Large intestine (tissue), 3 donors: ENCODE data around the gene BCAR1. TPM values are rescaled to one million over a fixed set of nuclear protein-coding genes. Genes with fewer than 3 reads are reported as not detected.

ENCODE experiments used
- DNase-seq, 2 donors: peaks; one replicate each; pipeline versions ENCODE4 v3.0.0 to v3.0.0-alpha.2; 2013
- H3K27ac ChIP-seq: one replicate; pipeline ENCODE4 v1.5.1; 2013; ENCODE audit warnings: low read length
- H3K27me3 ChIP-seq: 2 replicates; pipeline ENCODE4 v1.6.1; 2013; ENCODE audit warnings: low read length; ENCODE audit not compliant: control insufficient read depth, insufficient read depth
- H3K36me3 ChIP-seq: 2 replicates; pipeline ENCODE4 v1.6.1; 2013; ENCODE audit warnings: low read length; ENCODE audit not compliant: control insufficient read depth, insufficient read depth
- H3K4me1 ChIP-seq: one replicate; pipeline ENCODE4 v1.6.1; 2013; ENCODE audit warnings: low read length; ENCODE audit not compliant: control insufficient read depth, insufficient read depth
- H3K4me3 ChIP-seq: one replicate; pipeline ENCODE4 v1.5.1; 2013; ENCODE audit warnings: low read length
- H3K9me3 ChIP-seq: one replicate; pipeline ENCODE4 v1.6.1; 2013; ENCODE audit warnings: mild to moderate bottlenecking, low read depth, low read length, moderate library complexity; ENCODE audit not compliant: control insufficient read depth
- WGBS: methylation state at CpG from one replicate; pipeline ENCODE4 v1.1.5; 2013; ENCODE audit warnings: low lambda C conversion rate; ENCODE audit not compliant: insufficient coverage; 5-methylcytosine and 5-hydroxymethylcytosine counted together
- polyA plus RNA-seq: library from polyadenylated mRNA; unstranded; fragments of 120-200 nt; gene quantifications from one replicate; pipeline ENCODE4 v1.2.1, GENCODE V29; 2013

BCAR1 gene
- polyA plus RNA-seq, 1 donor: 58.6 TPM

DNA sequence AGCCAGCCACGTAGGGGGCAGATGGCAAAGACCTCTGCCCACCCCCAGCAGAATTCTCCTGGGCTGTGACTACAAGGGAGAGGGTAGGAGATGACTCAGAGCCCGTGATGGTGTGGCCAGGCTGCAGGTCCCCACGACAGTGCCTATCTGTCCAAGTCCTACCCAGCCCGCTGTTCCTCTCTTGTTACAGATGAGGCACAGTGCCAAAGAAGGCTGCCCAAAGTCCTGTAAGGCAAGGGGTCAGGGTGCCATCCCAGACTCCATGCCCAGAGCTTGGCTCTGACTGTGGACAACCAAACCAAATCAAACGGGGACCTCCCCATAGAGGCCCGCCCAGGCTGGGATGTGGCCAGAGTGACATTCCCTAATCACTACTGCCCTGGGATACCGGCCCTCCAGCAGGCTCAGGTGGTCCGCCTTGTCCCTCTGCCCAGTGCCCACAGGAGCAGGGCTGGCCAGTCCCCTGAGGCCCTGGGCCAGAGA, 12.6 kb upstream of the BCAR1 start:
- DNase-seq: no peak
- no CpG with 5 or more reads among the region's 8 CpGs for WGBS
- Histone ChIP-seq H3K4me1 (peaks cover 50% of the 10 kb centered on the region), H3K27me3 (no peaks in the 10 kb centered on the region), H3K36me3 (peaks cover 10% of the 10 kb centered on the region), H3K9me3 (no peaks in the 10 kb centered on the region), H3K4me3 (peak overlapping the region; percentile 99), H3K27ac (peak overlapping the region; percentile 85)

DNA sequence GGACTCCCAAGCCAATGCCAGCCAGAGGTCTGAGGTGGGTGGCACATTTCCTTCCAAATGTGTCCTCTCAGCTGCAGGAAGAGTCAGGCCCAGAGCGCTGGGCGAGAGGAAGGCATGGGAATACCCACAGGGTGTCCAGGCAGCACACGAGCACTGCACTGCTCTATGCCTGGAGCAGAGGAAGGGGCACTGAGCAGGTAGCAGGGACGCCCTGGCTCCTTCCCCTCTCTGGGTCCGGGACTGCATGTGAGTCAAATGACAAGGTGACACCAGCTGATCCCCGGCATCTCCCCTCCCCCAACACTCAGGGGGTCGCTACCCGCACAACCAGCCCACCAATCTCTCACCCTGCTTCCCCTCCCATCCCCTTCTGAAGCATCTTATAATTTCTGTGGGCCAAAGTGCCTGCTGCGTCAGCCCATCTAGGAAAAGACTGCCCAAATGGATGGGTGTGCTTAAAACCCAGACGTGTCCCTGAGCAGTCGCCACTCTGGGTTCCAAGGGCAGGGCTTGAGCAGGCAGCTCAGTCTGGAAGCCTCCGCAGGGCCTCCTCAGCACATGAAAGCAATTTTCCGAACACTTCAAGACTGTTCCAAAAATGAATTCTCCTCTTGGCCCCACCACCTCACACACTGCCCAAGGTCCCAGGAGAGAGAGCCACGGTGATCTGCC, 12.0 kb upstream of the BCAR1 start:
- Histone ChIP-seq H3K9me3 (no peaks in the 10 kb centered on the region), H3K4me1 (peaks cover 53% of the 10 kb centered on the region), H3K4me3 (peak overlapping the region; percentile 99), H3K27me3 (no peaks in the 10 kb centered on the region), H3K27ac (peak overlapping the region; percentile 85), H3K36me3 (peaks cover 13% of the 10 kb centered on the region)
- no peak for DNase-seq
- no CpG with 5 or more reads among the region's 14 CpGs for WGBS

DNA sequence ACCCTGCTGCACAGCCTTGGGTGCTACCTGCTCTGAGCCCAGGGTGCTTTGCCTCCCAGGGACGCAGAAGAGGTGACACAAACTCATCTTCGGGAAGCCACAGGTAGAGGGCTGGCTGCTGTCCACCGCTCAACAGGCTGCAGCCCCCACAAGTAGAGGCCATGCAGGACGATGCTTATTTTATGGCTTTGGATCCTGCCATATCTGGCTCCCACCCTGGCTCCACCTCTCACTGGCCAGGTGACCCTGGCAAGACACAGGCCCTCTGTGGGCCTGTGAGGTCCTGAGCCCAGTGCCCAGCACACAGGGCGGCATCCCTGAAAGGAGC, 11.3 kb upstream of the BCAR1 start:
- Histone ChIP-seq H3K4me1 (peaks cover 54% of the 10 kb centered on the region), H3K27me3 (no peaks in the 10 kb centered on the region), H3K9me3 (no peaks in the 10 kb centered on the region), H3K4me3 (no peak overlapping the region), H3K36me3 (peaks cover 13% of the 10 kb centered on the region), H3K27ac (peak overlapping the region; percentile 85)
- no peak for DNase-seq
- WGBS: no CpG with 5 or more reads among the region's 5 CpGs

DNA sequence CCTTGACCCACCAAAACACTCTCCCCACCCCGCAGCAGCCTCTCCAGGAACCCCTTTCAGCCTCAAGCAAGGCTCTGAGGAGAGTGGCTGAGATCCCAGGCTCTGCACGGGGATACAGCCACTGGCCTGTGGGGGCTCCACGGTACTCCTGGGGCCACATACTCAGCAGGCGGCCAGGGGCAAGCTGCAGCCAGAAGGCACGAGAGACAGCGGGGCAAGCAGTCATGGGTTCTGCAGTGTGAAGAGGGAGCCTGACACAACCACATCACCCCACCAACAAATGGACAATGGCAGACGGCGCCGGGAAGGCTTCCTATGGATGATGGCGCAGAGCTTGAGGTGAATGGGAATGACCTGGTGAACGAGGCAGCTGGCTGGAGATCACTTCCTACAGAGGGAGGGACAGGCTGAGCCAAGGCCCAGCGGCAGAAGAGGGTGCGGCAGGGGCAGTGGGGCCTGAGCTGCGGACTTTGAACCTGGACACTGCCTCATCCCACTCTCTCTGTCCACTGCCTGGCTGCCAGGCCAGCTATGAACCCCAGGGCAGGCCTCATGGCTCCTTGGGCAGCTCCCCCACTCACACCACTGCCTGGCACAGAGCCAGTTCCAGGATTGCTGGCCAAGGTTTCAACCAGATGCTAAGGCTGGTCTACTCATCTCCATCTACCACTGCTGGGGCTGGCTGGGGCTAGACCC, 10.8 kb upstream of the BCAR1 start:
- H3K4me1 ChIP-seq: peaks cover 54% of the 10 kb centered on the region
- WGBS: no CpG with 5 or more reads among the region's 14 CpGs
- no peak overlapping the region for H3K4me3 ChIP-seq
- H3K36me3 ChIP-seq: peaks cover 13% of the 10 kb centered on the region
- H3K27me3 ChIP-seq: no peaks in the 10 kb centered on the region
- peak; percentile 83 to 88 for DNase-seq
- H3K9me3 ChIP-seq: no peaks in the 10 kb centered on the region
- H3K27ac ChIP-seq: peak overlapping the region; percentile 85

DNA sequence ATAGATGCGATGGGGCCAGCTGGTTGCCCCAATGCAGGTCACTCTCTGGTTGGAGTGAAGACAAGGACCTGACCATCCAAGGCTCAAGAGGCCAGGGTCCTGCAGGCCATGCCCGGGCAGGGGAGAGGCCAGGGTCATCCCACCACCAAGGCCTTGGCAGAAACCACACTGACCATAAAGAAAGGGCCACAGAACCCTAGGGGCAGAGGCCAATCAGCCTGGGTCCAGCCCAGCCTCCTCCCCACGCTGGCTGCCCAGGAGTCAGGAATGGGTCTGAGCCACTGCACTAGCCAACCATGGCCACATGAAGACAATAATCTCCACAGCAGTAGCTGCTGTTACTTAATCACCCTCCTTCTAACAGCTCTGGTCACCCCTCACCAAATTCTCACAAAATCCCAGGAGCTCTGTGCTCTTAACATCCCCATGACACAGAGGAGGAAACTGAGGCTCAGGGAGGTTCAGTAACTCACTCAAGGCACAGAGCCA, 10.2 kb upstream of the BCAR1 start:
- DNase-seq: no peak
- Histone ChIP-seq H3K36me3 (peaks cover 13% of the 10 kb centered on the region), H3K4me3 (no peak overlapping the region), H3K27me3 (no peaks in the 10 kb centered on the region), H3K9me3 (no peaks in the 10 kb centered on the region), H3K4me1 (peaks cover 59% of the 10 kb centered on the region), H3K27ac (peak overlapping the region; percentile 85)
- no CpG with 5 or more reads among the region's 3 CpGs for WGBS

DNA sequence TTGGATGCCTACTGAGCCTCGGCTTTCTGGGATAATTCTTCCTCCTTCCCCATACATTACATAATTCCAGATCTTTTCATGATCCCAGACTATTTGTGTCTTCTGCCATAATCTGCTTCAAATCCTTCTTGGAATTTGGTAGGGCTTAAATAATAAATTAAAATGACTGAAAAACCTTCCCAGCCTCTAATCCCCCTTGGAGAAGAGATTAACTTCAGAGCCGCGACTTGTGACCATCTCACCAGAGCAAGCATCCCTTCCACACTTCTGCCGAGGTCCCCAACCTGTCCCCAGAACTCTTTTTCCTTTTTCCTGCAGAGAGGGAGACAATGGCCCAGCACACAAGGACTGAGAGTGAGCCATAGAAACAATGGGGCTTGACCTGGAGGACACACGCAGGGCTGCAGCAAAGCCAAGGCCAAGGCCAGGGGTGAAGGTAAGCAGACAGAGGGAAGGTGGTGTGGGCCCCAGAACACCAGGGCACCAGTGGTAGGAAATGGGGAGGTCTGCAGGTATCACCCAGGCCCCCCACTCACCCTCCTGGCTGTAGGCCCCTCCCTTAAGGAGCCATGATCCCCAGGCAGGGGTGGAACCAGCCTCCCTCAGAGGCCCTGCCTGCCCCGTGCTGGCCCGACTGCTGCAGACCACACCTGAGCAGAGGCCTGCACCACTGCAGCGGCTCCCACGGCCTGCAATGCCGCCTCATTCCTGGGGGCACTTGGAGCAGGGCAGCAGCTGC, 9.6 kb upstream of the BCAR1 start:
- DNase-seq: no peak
- Histone ChIP-seq H3K27me3 (no peaks in the 10 kb centered on the region), H3K4me3 (no peak overlapping the region), H3K36me3 (peaks cover 13% of the 10 kb centered on the region), H3K9me3 (no peaks in the 10 kb centered on the region), H3K4me1 (peaks cover 65% of the 10 kb centered on the region), H3K27ac (peak overlapping the region; percentile 85)
- 100% methylated on average over 1 of the region's 10 CpGs for WGBS

DNA sequence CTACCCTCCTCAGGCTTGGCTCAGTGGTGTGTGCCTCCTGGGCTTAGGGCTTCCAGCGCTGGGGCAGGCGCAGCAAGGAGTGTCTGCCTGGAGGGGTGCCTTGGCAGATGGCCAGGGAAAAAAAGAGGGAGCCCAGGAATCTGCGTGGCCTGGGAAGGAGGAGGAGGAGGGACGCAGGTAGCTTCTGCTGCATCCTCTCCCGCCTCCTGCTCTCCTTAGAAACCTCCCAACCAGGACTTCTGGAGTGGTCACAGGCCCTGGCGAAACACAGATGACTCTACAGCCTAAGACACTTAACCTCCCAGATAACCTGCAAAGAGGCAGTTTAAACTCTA, 7.3 kb upstream of the BCAR1 start:
- no CpG with 5 or more reads among the region's 6 CpGs for WGBS
- no peak for DNase-seq
- H3K4me3 ChIP-seq: no peak overlapping the region
- peaks cover 69% of the 10 kb centered on the region for H3K4me1 ChIP-seq
- peaks cover 9% of the 10 kb centered on the region for H3K36me3 ChIP-seq
- H3K9me3 ChIP-seq: no peaks in the 10 kb centered on the region
- no peaks in the 10 kb centered on the region for H3K27me3 ChIP-seq
- no peak overlapping the region for H3K27ac ChIP-seq

DNA sequence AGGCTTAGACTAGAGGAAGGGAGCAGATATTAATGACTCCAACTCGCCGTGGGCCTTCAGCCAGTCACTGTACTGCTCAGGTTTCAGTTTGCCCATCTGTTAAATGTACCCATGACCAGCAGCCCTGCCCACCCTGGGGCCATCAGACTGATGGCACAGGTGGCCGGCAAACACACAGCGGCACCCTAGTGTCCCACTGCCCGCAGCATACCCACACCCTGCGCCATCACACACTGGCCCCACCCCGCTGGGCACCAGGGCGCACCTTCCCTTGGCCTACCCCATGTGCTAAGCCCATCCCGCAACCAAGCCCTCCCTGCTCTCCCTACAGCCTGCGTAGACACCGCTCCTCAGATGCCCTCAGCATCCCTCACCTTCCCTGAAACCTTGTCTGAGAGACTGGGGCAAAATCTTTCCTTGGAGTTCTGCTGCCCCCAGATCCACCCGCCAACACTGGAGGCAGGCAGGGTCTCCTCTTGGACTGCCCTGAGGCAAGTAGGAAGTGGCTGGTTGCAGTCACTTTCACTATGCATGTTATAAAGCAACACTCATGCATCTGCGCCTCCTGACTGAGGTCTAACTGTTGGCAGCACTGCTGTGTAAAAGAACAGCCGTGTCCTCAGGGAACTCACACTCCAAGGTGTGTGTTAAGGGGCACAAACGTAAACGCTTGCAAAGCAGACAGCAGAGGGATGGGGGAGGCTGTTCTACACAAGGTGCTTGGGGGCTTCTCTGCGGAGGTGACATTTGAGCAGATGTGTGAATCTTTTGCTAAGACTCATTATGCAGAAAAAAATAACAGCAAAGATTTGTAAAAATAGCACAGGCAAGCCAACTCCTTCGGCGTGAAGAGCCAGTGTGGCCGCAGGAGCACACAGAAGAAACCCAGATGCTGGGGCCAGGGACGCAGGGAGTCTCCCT, 6.7 kb upstream of the BCAR1 start:
- H3K36me3 ChIP-seq: peaks cover 6% of the 10 kb centered on the region

DNA sequence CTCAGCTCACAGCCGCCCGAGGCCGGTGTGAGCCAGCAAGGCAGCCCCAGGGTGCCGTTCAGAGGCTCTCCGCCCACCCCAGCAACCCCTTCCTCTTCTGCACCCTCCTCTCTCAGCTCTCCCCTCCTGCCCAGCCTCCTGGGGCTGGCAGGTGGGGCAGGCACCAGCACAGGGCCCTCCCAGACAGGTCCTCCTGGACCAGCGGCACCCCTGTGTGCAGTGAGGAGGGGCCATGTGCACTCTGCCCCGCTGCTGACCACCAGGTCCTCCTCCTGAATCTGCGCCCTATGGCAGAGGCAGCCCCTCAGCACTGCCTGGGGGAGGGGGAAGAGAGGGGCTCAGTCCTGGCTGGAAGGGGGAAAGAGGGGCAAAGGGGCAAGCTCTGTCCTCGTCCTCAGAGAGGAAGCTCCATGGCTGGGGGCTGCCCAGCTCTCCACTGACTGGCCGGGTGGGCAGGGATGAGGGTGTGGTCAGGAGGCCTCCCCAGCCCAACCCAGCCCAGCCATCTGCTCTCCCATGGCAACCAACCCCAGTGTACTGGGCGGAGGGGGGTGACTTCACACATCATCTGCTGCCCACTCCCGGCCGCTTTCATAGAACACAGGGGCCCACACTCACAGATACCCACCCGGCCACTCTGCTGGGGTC, 5.4 kb upstream of the BCAR1 start:
- H3K27me3 ChIP-seq: no peaks in the 10 kb centered on the region
- WGBS: no CpG with 5 or more reads among the region's 14 CpGs
- peak; percentile 64 to 66 for DNase-seq
- no peak overlapping the region for H3K4me3 ChIP-seq
- no peaks in the 10 kb centered on the region for H3K9me3 ChIP-seq
- peaks cover 66% of the 10 kb centered on the region for H3K4me1 ChIP-seq
- H3K27ac ChIP-seq: peak overlapping the region; percentile 58
- H3K36me3 ChIP-seq: peaks cover 3% of the 10 kb centered on the region

More for the DNA sequence above, 6.7 kb upstream of the BCAR1 start:
- Histone ChIP-seq H3K4me1 (peaks cover 68% of the 10 kb centered on the region), H3K27ac (no peak overlapping the region), H3K27me3 (no peaks in the 10 kb centered on the region), H3K9me3 (no peaks in the 10 kb centered on the region), H3K4me3 (no peak overlapping the region)
- WGBS: 100% methylated on average over 2 of the region's 21 CpGs
- no peak for DNase-seq
